Keratinocyte (primary cell): ENCODE measurements around the gene ABI3. TPM values are rescaled to one million over a fixed set of nuclear protein-coding genes. Genes with fewer than 3 reads are reported as not detected.

Source experiments
- DNase-seq: peaks from one replicate; pipeline ENCODE4 v3.0.0-alpha.2; 2011; ENCODE audit warnings: low read depth, missing footprints, low spot score
- FAIRE-seq: peaks from 2 replicates; lab custom pipeline; 2011; peaks lifted over from hg19 to GRCh38; lab: Jason Lieb, UNC
- H2AFZ ChIP-seq: 2 replicates; pipeline ENCODE4 v1.6.0; 2012; ENCODE audit warnings: low read length, control low read depth, inconsistent platforms; ENCODE audit not compliant: control insufficient read depth
- H3K27ac ChIP-seq: 2 replicates; pipeline ENCODE4 v1.5.1; 2011; ENCODE audit warnings: low read length; ENCODE audit not compliant: control insufficient read depth, insufficient read depth
- H3K27me3 ChIP-seq: 3 replicates; pipeline ENCODE4 v1.6.0; 2011; ENCODE audit warnings: low read length; ENCODE audit not compliant: control insufficient read depth, insufficient read depth; ENCODE audit errors: extremely low read depth
- H3K36me3 ChIP-seq, 2 experiments: 2 replicates in 1 of 2; 3 replicates in 1 of 2; pipeline ENCODE4 v1.5.1; 2011; ENCODE audit warnings: low read length in 2 of 2, mild to moderate bottlenecking in 1 of 2; ENCODE audit not compliant: control insufficient read depth in 2 of 2, insufficient read depth in 2 of 2; ENCODE audit errors: extremely low read depth in 1 of 2
- H3K4me1 ChIP-seq: 3 replicates; pipeline ENCODE4 v1.5.1; 2011; ENCODE audit warnings: low read length; ENCODE audit not compliant: control insufficient read depth, insufficient read depth; ENCODE audit errors: extremely low read depth
- H3K4me2 ChIP-seq: 3 replicates; pipeline ENCODE4 v1.6.0; 2011; ENCODE audit warnings: low read depth, low read length; ENCODE audit not compliant: control insufficient read depth, insufficient read depth; ENCODE audit errors: extremely low read depth
- H3K4me3 ChIP-seq, 3 experiments: fragments of 200-600 bp in 1 of 3; sonication (generic) in 1 of 3; 2 replicates in 2 of 3; 3 replicates in 1 of 3; pipeline ENCODE4 v1.5.1; 2011 to 2016; ENCODE audit warnings: low read length in 3 of 3, mild to moderate bottlenecking in 3 of 3, control low read depth in 2 of 3, inconsistent platforms in 1 of 3, low read depth in 1 of 3, mixed read lengths in 1 of 3, mixed run types in 1 of 3, moderate library complexity in 1 of 3; ENCODE audit not compliant: control insufficient read depth in 2 of 3, insufficient read depth in 2 of 3; ENCODE audit errors: extremely low read depth in 1 of 3
- H3K79me2 ChIP-seq: 2 replicates; pipeline ENCODE4 v1.6.0; 2012; ENCODE audit warnings: low read length; ENCODE audit not compliant: control insufficient read depth, insufficient read depth
- H3K9ac ChIP-seq: 3 replicates; pipeline ENCODE4 v1.6.0; 2011; ENCODE audit warnings: low read length; ENCODE audit not compliant: control insufficient read depth, insufficient read depth; ENCODE audit errors: extremely low read depth
- H3K9me1 ChIP-seq: 3 replicates; pipeline ENCODE4 v1.6.0; 2011; ENCODE audit warnings: low read length; ENCODE audit not compliant: control insufficient read depth, insufficient read depth; ENCODE audit errors: extremely low read depth
- H3K9me3 ChIP-seq: 2 replicates; pipeline ENCODE4 v1.5.1; 2012; ENCODE audit warnings: low read depth, low read length; ENCODE audit not compliant: control insufficient read depth
- H4K20me1 ChIP-seq: 3 replicates; pipeline ENCODE4 v1.6.0; 2011; ENCODE audit warnings: low read length; ENCODE audit not compliant: control insufficient read depth, insufficient read depth; ENCODE audit errors: extremely low read depth
- EZH2 ChIP-seq: IDR thresholded peaks from one replicate; pipeline ENCODE4 v1.6.1; 2012; ENCODE audit warnings: inconsistent platforms, mild to moderate bottlenecking, low read length, moderate library complexity
- dilution Hi-C: fragments of 300-500 bp; cut with MboI; formaldehyde crosslinking; loops from one replicate; pipeline ENCODE4 v1.7.0; 2020; ENCODE audit warnings: low sequenced_read_pairs; ENCODE audit not compliant: extremely low pct_ligation_motif_present
- polyA plus RNA-seq, 5 experiments: library from polyadenylated mRNA; depleted of rRNA in 3 of 5; stranded (reverse) in 3 of 5; stranded (forward) in 1 of 5; unstranded in 1 of 5; fragments of >200 nt; gene quantifications; 1 replicate in 1 of 5; 2 replicates in 3 of 5; 3 replicates in 1 of 5; pipeline versions ENCODE4 v1.2.1 to v1.2.3, GENCODE V29; 2011 to 2012; ENCODE audit warnings: missing spikeins in 2 of 5, low read depth in 1 of 5, low replicate concordance in 1 of 5
- TF ChIP-seq, protein P1 (sequence below), 3 experiments: IDR thresholded peaks in 1 of 3; conservative IDR thresholded peaks in 1 of 3; optimal IDR thresholded peaks in 1 of 3; 2 replicates in 2 of 3; 3 replicates in 1 of 3; pipeline versions ENCODE3 to v1.5.1; 2011; ENCODE audit warnings: low read length in 3 of 3, mild to moderate bottlenecking in 3 of 3, moderate library complexity in 2 of 3, control low read depth in 1 of 3, inconsistent platforms in 1 of 3; ENCODE audit not compliant: insufficient read depth in 2 of 3; ENCODE audit errors: extremely low read depth in 1 of 3

Gene ABI3
- polyA plus RNA-seq, 1 donor (not counting 4 experiments of a cell fraction or from before 2014, with no cell fraction given), result not detected

DNA sequence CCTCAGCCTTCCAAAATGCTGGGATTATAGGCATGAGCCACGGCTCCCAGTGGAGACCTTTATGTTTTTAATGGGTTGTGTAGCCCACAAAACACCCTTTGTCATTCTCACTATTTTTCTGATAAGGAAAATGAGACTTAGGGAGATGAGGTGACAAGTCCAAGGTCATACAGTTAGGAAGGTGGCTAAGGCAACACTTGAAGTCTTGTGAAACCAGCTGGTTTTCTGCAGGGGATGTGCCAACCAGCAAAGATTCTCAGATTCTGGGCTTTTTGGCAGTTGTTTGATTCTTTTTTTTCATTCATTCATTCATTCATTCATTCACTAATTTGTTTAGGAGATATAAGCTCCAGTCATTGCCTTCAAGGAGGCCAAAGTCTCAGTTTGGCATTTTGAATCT, 30.1 kb downstream of the ABI3 start:
- Histone ChIP-seq H4K20me1 (no peaks in the 10 kb centered on the region), H3K4me2 (no peak overlapping the region), H2AFZ (no peak overlapping the region), H3K27me3 (no peaks in the 10 kb centered on the region), H3K9ac (no peak overlapping the region), H3K79me2 (no peaks in the 10 kb centered on the region), H3K9me1 (no peaks in the 10 kb centered on the region), H3K9me3 (no peaks in the 10 kb centered on the region), H3K4me1 (no peaks in the 10 kb centered on the region), H3K27ac (no peak overlapping the region), H3K4me3 (no peak overlapping the region), H3K36me3 (no peaks in the 10 kb centered on the region)
- DNase-seq, result no peak
- dilution Hi-C loops, result no loop called here
- TF ChIP-seq EZH2, result no peak
- TF ChIP-seq, protein P1, sequence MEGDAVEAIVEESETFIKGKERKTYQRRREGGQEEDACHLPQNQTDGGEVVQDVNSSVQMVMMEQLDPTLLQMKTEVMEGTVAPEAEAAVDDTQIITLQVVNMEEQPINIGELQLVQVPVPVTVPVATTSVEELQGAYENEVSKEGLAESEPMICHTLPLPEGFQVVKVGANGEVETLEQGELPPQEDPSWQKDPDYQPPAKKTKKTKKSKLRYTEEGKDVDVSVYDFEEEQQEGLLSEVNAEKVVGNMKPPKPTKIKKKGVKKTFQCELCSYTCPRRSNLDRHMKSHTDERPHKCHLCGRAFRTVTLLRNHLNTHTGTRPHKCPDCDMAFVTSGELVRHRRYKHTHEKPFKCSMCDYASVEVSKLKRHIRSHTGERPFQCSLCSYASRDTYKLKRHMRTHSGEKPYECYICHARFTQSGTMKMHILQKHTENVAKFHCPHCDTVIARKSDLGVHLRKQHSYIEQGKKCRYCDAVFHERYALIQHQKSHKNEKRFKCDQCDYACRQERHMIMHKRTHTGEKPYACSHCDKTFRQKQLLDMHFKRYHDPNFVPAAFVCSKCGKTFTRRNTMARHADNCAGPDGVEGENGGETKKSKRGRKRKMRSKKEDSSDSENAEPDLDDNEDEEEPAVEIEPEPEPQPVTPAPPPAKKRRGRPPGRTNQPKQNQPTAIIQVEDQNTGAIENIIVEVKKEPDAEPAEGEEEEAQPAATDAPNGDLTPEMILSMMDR (optimal IDR thresholded peaks at IDR 0.05 in 1 of 3, IDR thresholded peaks at IDR 0.05 in 1 of 3, conservative IDR thresholded peaks at IDR 0.05 in 1 of 3; ENCODE audit: extremely low read depth in 1 of 3, insufficient read depth in 2 of 3, low read length in 3 of 3), result no peak
- no peak for FAIRE-seq

DNA sequence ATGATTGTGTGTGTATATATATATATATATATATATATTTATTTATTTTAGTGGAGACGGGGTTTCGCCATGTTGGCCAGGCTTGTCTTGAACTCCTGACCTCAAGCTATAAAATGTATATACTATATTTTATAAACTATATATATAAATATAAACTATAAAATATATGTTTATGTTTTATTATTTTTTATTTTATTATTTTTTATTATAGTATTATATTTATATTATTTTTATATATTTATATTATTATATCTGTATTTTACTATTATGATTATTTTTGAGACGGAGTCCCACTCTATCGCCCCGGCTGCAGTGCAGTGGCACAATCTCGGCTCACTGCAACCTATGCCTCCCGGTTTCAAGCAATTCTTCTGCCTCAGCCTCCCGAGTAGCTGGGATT, 30.5 kb downstream of the ABI3 start:
- Histone ChIP-seq H4K20me1 (no peaks in the 10 kb centered on the region), H3K36me3 (no peaks in the 10 kb centered on the region), H3K27me3 (no peaks in the 10 kb centered on the region), H2AFZ (no peak overlapping the region), H3K4me1 (no peaks in the 10 kb centered on the region), H3K9me3 (no peaks in the 10 kb centered on the region), H3K4me3 (no peak overlapping the region), H3K27ac (no peak overlapping the region), H3K9me1 (no peaks in the 10 kb centered on the region), H3K4me2 (no peak overlapping the region), H3K79me2 (no peaks in the 10 kb centered on the region), H3K9ac (no peak overlapping the region)
- DNase-seq (no peak), FAIRE-seq (no peak)
- dilution Hi-C loops, result no loop called here
- TF ChIP-seq, protein P1 (optimal IDR thresholded peaks at IDR 0.05 in 1 of 3, IDR thresholded peaks at IDR 0.05 in 1 of 3, conservative IDR thresholded peaks at IDR 0.05 in 1 of 3; ENCODE audit: extremely low read depth in 1 of 3, insufficient read depth in 2 of 3, low read length in 3 of 3), result no peak
- no peak for TF ChIP-seq EZH2
